ENCODE data around the gene VWA5B1. TPM values are rescaled to one million over a fixed set of nuclear protein-coding genes. Genes with fewer than 3 reads are reported as not detected.

Gene VWA5B1
- total RNA-seq, 2 experiments from 2014 or later, result 0.16 to 0.31 TPM

- H3K27ac Mint-ChIP-seq, result no peak overlapping the region
- H3K9me3 Mint-ChIP-seq, result peaks cover 7% of the 10 kb centered on the region
- DNase-seq, result no peak
- no peak overlapping the region for H3K4me3 Mint-ChIP-seq
- peaks cover 3% of the 10 kb centered on the region for H3K4me1 Mint-ChIP-seq
- H3K27me3 Mint-ChIP-seq, result peaks cover 62% of the 10 kb centered on the region
- H3K36me3 Mint-ChIP-seq, result no peaks in the 10 kb centered on the region
These were observed 54.7 kb downstream of the VWA5B1 start for GRCh38 chr1:20345419-20345818.

GRCh38 chr1:20346433-20346832 is 55.8 kb downstream of the VWA5B1 start:
- peaks cover 7% of the 10 kb centered on the region for H3K9me3 Mint-ChIP-seq
- no peaks in the 10 kb centered on the region for H3K36me3 Mint-ChIP-seq
- no peak for DNase-seq
- no peak overlapping the region for H3K27ac Mint-ChIP-seq
- no peak overlapping the region for H3K4me3 Mint-ChIP-seq
- peaks cover 58% of the 10 kb centered on the region for H3K27me3 Mint-ChIP-seq
- H3K4me1 Mint-ChIP-seq, result peaks cover 3% of the 10 kb centered on the region

- DNase-seq, result no peak
- Mint-ChIP-seq H3K27me3 (peaks cover 45% of the 10 kb centered on the region), H3K27ac (no peak overlapping the region), H3K9me3 (peaks cover 7% of the 10 kb centered on the region), H3K4me3 (no peak overlapping the region), H3K4me1 (peaks cover 3% of the 10 kb centered on the region), H3K36me3 (no peaks in the 10 kb centered on the region)
These were observed 57.0 kb downstream of the VWA5B1 start for GRCh38 chr1:20347699-20348098.

- Mint-ChIP-seq H3K4me1 (peaks cover 3% of the 10 kb centered on the region), H3K9me3 (peaks cover 7% of the 10 kb centered on the region), H3K4me3 (no peak overlapping the region), H3K27ac (no peak overlapping the region), H3K36me3 (no peaks in the 10 kb centered on the region), H3K27me3 (peaks cover 39% of the 10 kb centered on the region)
- DNase-seq, result no peak
These were observed 57.7 kb downstream of the VWA5B1 start for GRCh38 chr1:20348326-20348915.

- Mint-ChIP-seq H3K9me3 (peaks cover 7% of the 10 kb centered on the region), H3K4me1 (no peaks in the 10 kb centered on the region), H3K27ac (no peak overlapping the region), H3K36me3 (no peaks in the 10 kb centered on the region), H3K27me3 (peaks cover 31% of the 10 kb centered on the region), H3K4me3 (no peak overlapping the region)
- no peak for DNase-seq
These were observed 58.9 kb downstream of the VWA5B1 start for GRCh38 chr1:20349561-20349960.

- Mint-ChIP-seq H3K4me1 (no peaks in the 10 kb centered on the region), H3K27ac (no peak overlapping the region), H3K36me3 (no peaks in the 10 kb centered on the region), H3K4me3 (no peak overlapping the region), H3K9me3 (peaks cover 7% of the 10 kb centered on the region), H3K27me3 (peaks cover 27% of the 10 kb centered on the region)
- DNase-seq, result no peak
These were observed 59.3 kb downstream of the VWA5B1 start for GRCh38 chr1:20349971-20350370.

- H3K36me3 Mint-ChIP-seq, result no peaks in the 10 kb centered on the region
- no peak overlapping the region for H3K4me3 Mint-ChIP-seq
- no peaks in the 10 kb centered on the region for H3K4me1 Mint-ChIP-seq
- no peak for DNase-seq
- H3K27ac Mint-ChIP-seq, result no peak overlapping the region
- H3K9me3 Mint-ChIP-seq, result peaks cover 7% of the 10 kb centered on the region
- peaks cover 23% of the 10 kb centered on the region for H3K27me3 Mint-ChIP-seq
These were observed 59.7 kb downstream of the VWA5B1 start for GRCh38 chr1:20350421-20350820.

GRCh38 chr1:20351911-20352701 is 61.4 kb downstream of the VWA5B1 start:
- no peak overlapping the region for H3K27ac Mint-ChIP-seq
- H3K4me3 Mint-ChIP-seq, result no peak overlapping the region
- no peaks in the 10 kb centered on the region for H3K36me3 Mint-ChIP-seq
- H3K4me1 Mint-ChIP-seq, result peaks cover 5% of the 10 kb centered on the region
- no peak for DNase-seq
- H3K27me3 Mint-ChIP-seq, result peaks cover 18% of the 10 kb centered on the region
- no peaks in the 10 kb centered on the region for H3K9me3 Mint-ChIP-seq

GRCh38 chr1:20353836-20354235 is 63.2 kb downstream of the VWA5B1 start:
- no peak for DNase-seq
- peaks cover 22% of the 10 kb centered on the region for H3K27me3 Mint-ChIP-seq
- no peak overlapping the region for H3K27ac Mint-ChIP-seq
- no peaks in the 10 kb centered on the region for H3K9me3 Mint-ChIP-seq
- no peaks in the 10 kb centered on the region for H3K36me3 Mint-ChIP-seq
- peaks cover 5% of the 10 kb centered on the region for H3K4me1 Mint-ChIP-seq
- no peak overlapping the region for H3K4me3 Mint-ChIP-seq

- Mint-ChIP-seq H3K4me1 (peaks cover 12% of the 10 kb centered on the region), H3K4me3 (no peak overlapping the region), H3K36me3 (no peaks in the 10 kb centered on the region), H3K27me3 (peaks cover 26% of the 10 kb centered on the region), H3K27ac (no peak overlapping the region), H3K9me3 (no peaks in the 10 kb centered on the region)
- no peak for DNase-seq
These were observed 63.9 kb downstream of the VWA5B1 start for GRCh38 chr1:20354610-20355009.

GRCh38 chr1:20355101-20355827 is 64.6 kb downstream of the VWA5B1 start:
- peaks cover 30% of the 10 kb centered on the region for H3K27me3 Mint-ChIP-seq
- DNase-seq, result no peak
- H3K4me3 Mint-ChIP-seq, result no peak overlapping the region
- H3K9me3 Mint-ChIP-seq, result no peaks in the 10 kb centered on the region
- peaks cover 17% of the 10 kb centered on the region for H3K4me1 Mint-ChIP-seq
- no peaks in the 10 kb centered on the region for H3K36me3 Mint-ChIP-seq
- no peak overlapping the region for H3K27ac Mint-ChIP-seq

GRCh38 chr1:20355828-20356735 is 65.4 kb downstream of the VWA5B1 start:
- peaks cover 19% of the 10 kb centered on the region for H3K4me1 Mint-ChIP-seq
- no peaks in the 10 kb centered on the region for H3K9me3 Mint-ChIP-seq
- no peak for DNase-seq
- H3K4me3 Mint-ChIP-seq, result no peak overlapping the region
- H3K27ac Mint-ChIP-seq, result no peak overlapping the region
- peaks cover 38% of the 10 kb centered on the region for H3K27me3 Mint-ChIP-seq
- no peaks in the 10 kb centered on the region for H3K36me3 Mint-ChIP-seq

- Mint-ChIP-seq H3K4me3 (no peak overlapping the region), H3K9me3 (no peaks in the 10 kb centered on the region), H3K4me1 (peaks cover 19% of the 10 kb centered on the region), H3K27me3 (peaks cover 47% of the 10 kb centered on the region), H3K36me3 (no peaks in the 10 kb centered on the region), H3K27ac (no peak overlapping the region)
- DNase-seq, result no peak
These were observed 66.3 kb downstream of the VWA5B1 start for GRCh38 chr1:20356850-20357459.

- Mint-ChIP-seq H3K4me3 (no peak overlapping the region), H3K27ac (no peak overlapping the region), H3K9me3 (no peaks in the 10 kb centered on the region), H3K36me3 (no peaks in the 10 kb centered on the region), H3K4me1 (peaks cover 19% of the 10 kb centered on the region), H3K27me3 (peaks cover 55% of the 10 kb centered on the region)
- no peak for DNase-seq
These were observed 67.1 kb downstream of the VWA5B1 start for GRCh38 chr1:20357796-20358195.

All from activated naive CD8-positive, alpha-beta T cell treated with anti-CD3 and anti-CD28 coated beads for 36 hours (primary cell).